ENCODE results near the gene LGR6. TPM values are rescaled to one million over a fixed set of nuclear protein-coding genes. Genes with fewer than 3 reads are reported as not detected.

Gene LGR6
- total and polyA plus RNA-seq, 2 donors (not counting 1 experiment from before 2014, with no cell fraction given): 0.28 TPM; not detected in 1

GRCh38 chr1:202162418-202163280 is 30.9 kb upstream of the LGR6 start:
- no peaks in the 10 kb centered on the region for H3K9me3 Mint-ChIP-seq (ENCODE audit: insufficient read depth)
- peaks cover 0 to 3% of the 10 kb centered on the region in 2 experiments for H3K36me3 ChIP-seq (replicated peaks in 1 of 2; ENCODE audit: control extremely low read depth in 1 of 2, control insufficient read depth in 1 of 2, extremely low read depth in 1 of 2, insufficient read depth in 2 of 2, low read length in 1 of 2)
- peak; percentile 49 for DNase-seq
- H3K79me2 ChIP-seq (ENCODE audit: control insufficient read depth, insufficient read depth, low read length): peaks cover 51% of the 10 kb centered on the region
- no peaks in the 10 kb centered on the region for H3K9me3 ChIP-seq (ENCODE audit: control extremely low read depth in 1 of 3, control insufficient read depth in 2 of 3, insufficient read depth in 1 of 3, low read length in 2 of 3)
- H3K4me3 ChIP-seq (ENCODE audit: control extremely low read depth in 1 of 5, extremely low read depth in 1 of 5, insufficient read depth in 1 of 5, low read depth in 2 of 5, low read length in 4 of 5): no peak overlapping the region
- peak overlapping the region; percentile 21 for H3K9ac ChIP-seq (ENCODE audit: low read length)
- H3K27me3 ChIP-seq (replicated peaks in 1 of 4; ENCODE audit: control extremely low read depth in 1 of 4, control insufficient read depth in 3 of 4, insufficient read depth in 4 of 4, low read length in 3 of 4): no peaks in the 10 kb centered on the region
- H3K27ac Mint-ChIP-seq: peak overlapping the region; percentile 47
- 26% methylated on average over 4 of the region's 15 CpGs for WGBS (ENCODE audit: insufficient coverage)
- ATAC-seq (ENCODE audit: low read depth): no peak
- peak overlapping the region; percentile 91 for H3K4me2 ChIP-seq (replicated peaks; ENCODE audit: low read depth, low read length, poor library complexity, severe bottlenecking)
- no peak overlapping the region for H2AFZ ChIP-seq (ENCODE audit: insufficient read depth, low read depth, low read length, poor library complexity, severe bottlenecking)
- H4K20me1 ChIP-seq (ENCODE audit: control insufficient read depth, insufficient read depth, low read length, poor library complexity, severe bottlenecking): peaks cover 7% of the 10 kb centered on the region
- peaks cover 6% of the 10 kb centered on the region for H3K27me3 Mint-ChIP-seq
- CTCF ChIA-PET: interaction anchor here (0.8 to 1.8 kb wide), 10 partner anchors 8 to 153 kb away, joined by 3 to 10 read pairs (median 4); no protein-coding TSS in a partner anchor
- peak overlapping the region; percentile 93 for H3K4me3 Mint-ChIP-seq
- TF ChIP-seq EZH2 (IDR thresholded peaks at IDR 0.05; ENCODE audit: borderline replicate concordance, insufficient read depth, low read depth, low read length, poor library complexity, severe bottlenecking): no peak
- TF ChIP-seq, protein P1, sequence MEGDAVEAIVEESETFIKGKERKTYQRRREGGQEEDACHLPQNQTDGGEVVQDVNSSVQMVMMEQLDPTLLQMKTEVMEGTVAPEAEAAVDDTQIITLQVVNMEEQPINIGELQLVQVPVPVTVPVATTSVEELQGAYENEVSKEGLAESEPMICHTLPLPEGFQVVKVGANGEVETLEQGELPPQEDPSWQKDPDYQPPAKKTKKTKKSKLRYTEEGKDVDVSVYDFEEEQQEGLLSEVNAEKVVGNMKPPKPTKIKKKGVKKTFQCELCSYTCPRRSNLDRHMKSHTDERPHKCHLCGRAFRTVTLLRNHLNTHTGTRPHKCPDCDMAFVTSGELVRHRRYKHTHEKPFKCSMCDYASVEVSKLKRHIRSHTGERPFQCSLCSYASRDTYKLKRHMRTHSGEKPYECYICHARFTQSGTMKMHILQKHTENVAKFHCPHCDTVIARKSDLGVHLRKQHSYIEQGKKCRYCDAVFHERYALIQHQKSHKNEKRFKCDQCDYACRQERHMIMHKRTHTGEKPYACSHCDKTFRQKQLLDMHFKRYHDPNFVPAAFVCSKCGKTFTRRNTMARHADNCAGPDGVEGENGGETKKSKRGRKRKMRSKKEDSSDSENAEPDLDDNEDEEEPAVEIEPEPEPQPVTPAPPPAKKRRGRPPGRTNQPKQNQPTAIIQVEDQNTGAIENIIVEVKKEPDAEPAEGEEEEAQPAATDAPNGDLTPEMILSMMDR (IDR thresholded peaks at IDR 0.05): no peak
- H3K4me1 Mint-ChIP-seq: peaks cover 87% of the 10 kb centered on the region
- H3K4me1 ChIP-seq (ENCODE audit: control insufficient read depth in 2 of 2, insufficient read depth in 2 of 2, low read length in 2 of 2): peaks cover 78 to 83% of the 10 kb centered on the region in 2 donors
- intact Hi-C loops (cut with micrococcal nuclease): loop anchor here (2.0 to 10.0 kb wide), 7 partner anchors 22 to 802 kb away; partner anchors contain the start of genes CSRP1, CYB5R1, IPO9 and RNPEP
- H3K27ac ChIP-seq (ENCODE audit: low read length in 2 of 2): no peak overlapping the region
- POLR2A ChIA-PET: interaction anchor here (0.5 to 0.7 kb wide), 2 partner anchors 13 to 765 kb away, joined by 4 to 7 read pairs; no protein-coding TSS in a partner anchor
